ENCODE results near the gene MPND.

- no peak for TF ChIP-seq CTCF (tag by site-specific recombination; IDR thresholded peaks at IDR 0.05)
- TF ChIP-seq ZNF501 (tag by site-specific recombination; IDR thresholded peaks at IDR 0.05) = no peak
- no peak for TF ChIP-seq ZNF292 (tag by site-specific recombination; IDR thresholded peaks at IDR 0.05; ENCODE audit: borderline replicate concordance, low read depth)
Observed at GRCh38 chr19:4388337-4389063, 45.1 kb downstream of the MPND start.

Data from HEK293 (cell line).